ENCODE data around the gene TPCN1. TPM values are rescaled to one million over a fixed set of nuclear protein-coding genes. Genes with fewer than 3 reads are reported as not detected.

TPCN1 gene
- total RNA-seq (2022) (83.0 and 91.1 TPM in 2 replicates), Bru-seq, nascent RNA (percentile 71 among the genes with signal in this experiment), BruChase-seq, experiment 1, labeled RNA remaining after a 6-hour chase (percentile 74 among the genes with signal in this experiment), BruChase-seq, experiment 2, labeled RNA remaining after a 2-hour chase (percentile 73 among the genes with signal in this experiment)
- long read RNA-seq, full-length matches to known transcripts: 10 of 38 reads
- long read RNA-seq, partial matches to known transcripts: 18 of 38 reads
- long read RNA-seq, other reads (novel, unspliced or antisense): 10 of 38 reads

GRCh38 chr12:113221181-113221996 is at the start of gene TPCN1:
Gene TPCN1, plus strand, starts transcription at chr12:113221464. Its CDS starts 5,389 bp downstream, at chr12:113226853.
- peak; percentile 100 for DNase-seq
- Mint-ChIP-seq H3K4me1 (ENCODE audit: low read depth, unreplicated experiment) (no peaks in the 10 kb centered on the region), H3K4me3 (ENCODE audit: low read depth, unreplicated experiment) (peak within 1 kb of the TSS; percentile 85), H3K36me3 (ENCODE audit: insufficient read depth, unreplicated experiment) (peaks cover 27% of the 10 kb centered on the region), H3K27ac (ENCODE audit: unreplicated experiment) (peak within 1 kb of the TSS; percentile 98), H3K9me3 (ENCODE audit: low read depth, unreplicated experiment) (no peaks in the 10 kb centered on the region), H3K27me3 (ENCODE audit: unreplicated experiment) (no peaks in the 10 kb centered on the region)
- no peak for TF ChIP-seq CTCF (IDR thresholded peaks at IDR 0.05; ENCODE audit: unreplicated experiment)
- BruUV-seq (replicated peaks): no TSS peak
- CTCF ChIA-PET: interaction anchor here (0.6 to 2.3 kb wide), 8 partner anchors 9 to 204 kb away, joined by 3 to 8 read pairs (median 4); partner anchors contain the start of gene RITA1
- intact Hi-C loops (cut with micrococcal nuclease; ENCODE audit: unreplicated experiment): no loop called here

GRCh38 chr12:113171543-113171942 is 49.7 kb upstream of the TPCN1 start:
- no TSS peak for BruUV-seq (replicated peaks)
- H3K4me1 Mint-ChIP-seq (ENCODE audit: low read depth, unreplicated experiment): peaks cover 8% of the 10 kb centered on the region
- no peaks in the 10 kb centered on the region for H3K27me3 Mint-ChIP-seq (ENCODE audit: unreplicated experiment)
- no peaks in the 10 kb centered on the region for H3K9me3 Mint-ChIP-seq (ENCODE audit: low read depth, unreplicated experiment)
- H3K27ac Mint-ChIP-seq (ENCODE audit: unreplicated experiment): no peak overlapping the region
- TF ChIP-seq CTCF (IDR thresholded peaks at IDR 0.05; ENCODE audit: unreplicated experiment): no peak
- H3K36me3 Mint-ChIP-seq (ENCODE audit: insufficient read depth, unreplicated experiment): peaks cover 87% of the 10 kb centered on the region
- CTCF ChIA-PET: interaction anchor here (0.7 to 0.8 kb wide), 2 partner anchors 36 to 178 kb away, joined by 3 to 4 read pairs; partner anchors contain the start of gene RASAL1
- DNase-seq: no peak
- H3K4me3 Mint-ChIP-seq (ENCODE audit: low read depth, unreplicated experiment): no peak overlapping the region
- intact Hi-C loops (cut with micrococcal nuclease; ENCODE audit: unreplicated experiment): loop anchor here (5.0 kb wide), 1 partner anchor 179 kb away; no protein-coding TSS in a partner anchor

GRCh38 chr12:113172185-113172584 is 49.1 kb upstream of the TPCN1 start:
- BruUV-seq (replicated peaks): no TSS peak
- no peak for TF ChIP-seq CTCF (IDR thresholded peaks at IDR 0.05; ENCODE audit: unreplicated experiment)
- DNase-seq: no peak
- intact Hi-C loops (cut with micrococcal nuclease; ENCODE audit: unreplicated experiment): loop anchor here (5.0 kb wide), 1 partner anchor 180 kb away; no protein-coding TSS in a partner anchor
- Mint-ChIP-seq H3K9me3 (ENCODE audit: low read depth, unreplicated experiment) (no peaks in the 10 kb centered on the region), H3K4me1 (ENCODE audit: low read depth, unreplicated experiment) (peaks cover 8% of the 10 kb centered on the region), H3K4me3 (ENCODE audit: low read depth, unreplicated experiment) (no peak overlapping the region), H3K36me3 (ENCODE audit: insufficient read depth, unreplicated experiment) (peaks cover 88% of the 10 kb centered on the region), H3K27ac (ENCODE audit: unreplicated experiment) (no peak overlapping the region), H3K27me3 (ENCODE audit: unreplicated experiment) (no peaks in the 10 kb centered on the region)
- CTCF ChIA-PET: interaction anchor here (0.7 kb wide), 1 partner anchor 179 kb away, joined by 4 read pairs; no protein-coding TSS in a partner anchor

- DNase-seq: no peak
- Mint-ChIP-seq H3K27ac (ENCODE audit: unreplicated experiment) (no peak overlapping the region), H3K4me1 (ENCODE audit: low read depth, unreplicated experiment) (peaks cover 8% of the 10 kb centered on the region), H3K27me3 (ENCODE audit: unreplicated experiment) (no peaks in the 10 kb centered on the region), H3K36me3 (ENCODE audit: insufficient read depth, unreplicated experiment) (peaks cover 95% of the 10 kb centered on the region), H3K4me3 (ENCODE audit: low read depth, unreplicated experiment) (no peak overlapping the region), H3K9me3 (ENCODE audit: low read depth, unreplicated experiment) (no peaks in the 10 kb centered on the region)
- TF ChIP-seq CTCF (IDR thresholded peaks at IDR 0.05; ENCODE audit: unreplicated experiment): no peak
- CTCF ChIA-PET: interaction anchor here (1.5 kb wide), 1 partner anchor 56 kb away, joined by 3 read pairs; no protein-coding TSS in a partner anchor
- BruUV-seq (replicated peaks): no TSS peak
- intact Hi-C loops (cut with micrococcal nuclease; ENCODE audit: unreplicated experiment): loop anchor here (5.0 kb wide), 1 partner anchor 181 kb away; no protein-coding TSS in a partner anchor
These were observed 48.1 kb upstream of the TPCN1 start for GRCh38 chr12:113173081-113173698.
